IMR-90 (cell line): Measurements from ENCODE around the gene MRFAP1L1. TPM values are rescaled to one million over a fixed set of nuclear protein-coding genes. Genes with fewer than 3 reads are reported as not detected.
A peak's percentile ranks its signal among the peaks of the same experiment; 100 is the strongest.

ENCODE experiments used
- ATAC-seq: fragments of 200-7000 bp; cut with Tn5 transposase; 2 replicates; pipeline ENCODE4 v1.9.1; 2020; ENCODE audit warnings: low read depth, mild to moderate bottlenecking, moderate library complexity
- BruUV-seq: library from RNA; stranded (reverse); fragments of 400-500 nt; replicated peaks from 2 replicates; lab custom pipeline; 2021; lab: Mats Ljungman, UMichigan
- CTCF ChIA-PET: fragments of 300-600 bp; formaldehyde crosslinking; extraction: SDS; loops from one replicate; lab custom pipeline; 2021; ENCODE audit warnings: antibody characterized with exemption; lab: Yijun Ruan, JAX
- POLR2A ChIA-PET: fragments of 300-600 bp; sonication (Branson Sonifier 250); formaldehyde crosslinking; loops from one replicate; lab custom pipeline; 2022; ENCODE audit warnings: antibody characterized with exemption; ENCODE audit not compliant: unreplicated experiment; lab: Charles Lee
- DNase-seq: peaks from one replicate; pipeline ENCODE4 v3.0.0; 2013
- H2AFZ ChIP-seq: replicated peaks from 2 replicates; pipeline ENCODE3; 2013; ENCODE audit warnings: low read length, mild to moderate bottlenecking; ENCODE audit not compliant: poor library complexity
- H2AK5ac ChIP-seq: 2 replicates; pipeline ENCODE4 v1.6.1; 2013; ENCODE audit warnings: low read depth, low read length, inconsistent platforms
- H2AK9ac ChIP-seq: replicated peaks from 2 replicates; pipeline ENCODE3; 2013; ENCODE audit warnings: mild to moderate bottlenecking, low read depth, low read length, moderate library complexity; ENCODE audit not compliant: poor library complexity
- H2BK120ac ChIP-seq: 2 replicates; pipeline ENCODE4 v1.6.1; 2013; ENCODE audit warnings: low read depth, low read length, inconsistent platforms
- H2BK15ac ChIP-seq: 3 replicates; pipeline ENCODE4 v1.6.1; 2013; ENCODE audit warnings: low read depth, low read length, inconsistent platforms
- H2BK20ac ChIP-seq: 2 replicates; pipeline ENCODE4 v1.6.1; 2013; ENCODE audit warnings: low read depth, mild to moderate bottlenecking, inconsistent platforms, low read length, moderate library complexity
- H2BK5ac ChIP-seq: 2 replicates; pipeline ENCODE4 v1.6.1; 2013; ENCODE audit warnings: mild to moderate bottlenecking, low read depth, low read length, inconsistent platforms; ENCODE audit not compliant: poor library complexity, severe bottlenecking
- H3K14ac ChIP-seq: replicated peaks from 2 replicates; pipeline ENCODE4 v1.6.1; 2013; ENCODE audit warnings: low read depth, low read length, inconsistent platforms
- H3K18ac ChIP-seq: 2 replicates; pipeline ENCODE4 v1.6.1; 2013; ENCODE audit warnings: low read depth, low read length, control low read depth
- H3K23ac ChIP-seq: 2 replicates; pipeline ENCODE4 v1.6.1; 2013; ENCODE audit warnings: low read depth, low read length, inconsistent platforms
- H3K27ac ChIP-seq: 2 replicates; pipeline ENCODE4 v1.5.1; 2013; ENCODE audit warnings: mild to moderate bottlenecking, control low read depth, low read length; ENCODE audit not compliant: insufficient read depth
- H3K27me3 ChIP-seq: 2 replicates; pipeline ENCODE4 v1.6.1; 2013; ENCODE audit warnings: low read length; ENCODE audit not compliant: control insufficient read depth, insufficient read depth
- H3K36me3 ChIP-seq: 2 replicates; pipeline ENCODE4 v1.6.1; 2013; ENCODE audit warnings: low read length, mixed read lengths; ENCODE audit not compliant: control insufficient read depth, insufficient read depth
- H3K4ac ChIP-seq: 2 replicates; pipeline ENCODE4 v1.6.1; 2013; ENCODE audit warnings: low read depth, low read length, inconsistent platforms
- H3K4me1 ChIP-seq: 2 replicates; pipeline ENCODE4 v1.6.1; 2013; ENCODE audit warnings: low read length, mixed read lengths; ENCODE audit not compliant: control insufficient read depth, insufficient read depth
- H3K4me2 ChIP-seq: 2 replicates; pipeline ENCODE4 v1.6.1; 2013; ENCODE audit warnings: low read depth, mild to moderate bottlenecking, control low read depth, low read length, moderate library complexity
- H3K4me3 ChIP-seq: 2 replicates; pipeline ENCODE4 v1.5.1; 2013; ENCODE audit warnings: low read depth, mild to moderate bottlenecking, control low read depth, low read length, moderate library complexity; ENCODE audit not compliant: insufficient read depth
- H3K56ac ChIP-seq: 2 replicates; pipeline ENCODE4 v1.6.1; 2013; ENCODE audit warnings: low read length, inconsistent platforms; ENCODE audit not compliant: insufficient read depth; ENCODE audit errors: extremely low read depth
- H3K79me1 ChIP-seq, 2 experiments: 2 replicates each; pipeline ENCODE4 v1.6.1; 2013; ENCODE audit warnings: low read length in 2 of 2, inconsistent platforms in 1 of 2, low read depth in 1 of 2
- H3K9ac ChIP-seq: 2 replicates; pipeline ENCODE4 v1.6.1; 2013; ENCODE audit warnings: low read depth, low read length, control low read depth
- H3K9me1 ChIP-seq: 2 replicates; pipeline ENCODE4 v1.6.1; 2013; ENCODE audit warnings: low read length, inconsistent platforms; ENCODE audit not compliant: insufficient read depth
- H3K9me3 ChIP-seq: 2 replicates; pipeline ENCODE4 v1.6.1; 2013; ENCODE audit warnings: low read length; ENCODE audit not compliant: control insufficient read depth, insufficient read depth
- H4K20me1 ChIP-seq: 2 replicates; pipeline ENCODE4 v1.6.1; 2013; ENCODE audit warnings: low read length, inconsistent platforms; ENCODE audit not compliant: insufficient read depth
- H4K5ac ChIP-seq: 2 replicates; pipeline ENCODE4 v1.6.1; 2013; ENCODE audit warnings: mild to moderate bottlenecking, low read depth, low read length, control low read depth
- H4K8ac ChIP-seq, 2 experiments: 2 replicates each; pipeline ENCODE4 v1.6.1; 2013; ENCODE audit warnings: low read depth in 2 of 2, low read length in 2 of 2, control low read depth in 1 of 2, inconsistent platforms in 1 of 2
- H4K91ac ChIP-seq: 2 replicates; pipeline ENCODE4 v1.6.1; 2013; ENCODE audit warnings: low read depth, low read length, inconsistent platforms; ENCODE audit not compliant: insufficient read depth
- BHLHE40 ChIP-seq: fragments of 150-350 bp; IDR thresholded peaks from 2 replicates; pipeline ENCODE4 v1.6.1; 2016; ENCODE audit warnings: mild to moderate bottlenecking, low read depth, low read length
- CEBPB ChIP-seq: IDR thresholded peaks from 2 replicates; pipeline ENCODE4 v1.6.1; 2012; ENCODE audit warnings: low read depth, low read length, improper control_type of control experiment
- CHD1 ChIP-seq: IDR thresholded peaks from 2 replicates; pipeline ENCODE4 v1.6.1; 2012; ENCODE audit warnings: low read depth, low read length, improper control_type of control experiment
- CTCF ChIP-seq: conservative IDR thresholded peaks from 2 replicates; pipeline ENCODE4 v1.5.1; 2012; ENCODE audit warnings: mild to moderate bottlenecking, low read depth, low read length, improper control_type of control experiment
- FOS ChIP-seq: fragments of 150-350 bp; IDR thresholded peaks from 2 replicates; pipeline ENCODE4 v1.6.1; 2016; ENCODE audit warnings: low read depth, low read length
- MAFK ChIP-seq: IDR thresholded peaks from 2 replicates; pipeline ENCODE4 v1.6.1; 2012; ENCODE audit warnings: low read depth, low read length, improper control_type of control experiment
- MAZ ChIP-seq: IDR thresholded peaks from 2 replicates; pipeline ENCODE4 v1.6.1; 2012; ENCODE audit warnings: low read depth, mild to moderate bottlenecking, low read length, improper control_type of control experiment, moderate library complexity, borderline replicate concordance
- POLR2A ChIP-seq: IDR thresholded peaks from 2 replicates; pipeline ENCODE4 v1.6.1; 2012; ENCODE audit warnings: mild to moderate bottlenecking, low read depth, low read length
- RAD21 ChIP-seq: IDR thresholded peaks from 2 replicates; pipeline ENCODE4 v1.6.1; 2012; ENCODE audit warnings: low read length, improper control_type of control experiment
- SMC3 ChIP-seq: fragments of 150-350 bp; IDR thresholded peaks from 2 replicates; pipeline ENCODE4 v1.6.1; 2016; ENCODE audit warnings: low read depth, mild to moderate bottlenecking, antibody characterized with exemption, low read length, moderate library complexity
- WGBS, 2 experiments: methylation state at CpG; one replicate each; pipeline versions ENCODE4 v1.1.5 to v1.1.7; 2013; ENCODE audit warnings: missing lambda C conversion rate in 2 of 2; ENCODE audit not compliant: insufficient read length in 1 of 2; ENCODE audit errors: extremely low coverage in 2 of 2; 5-methylcytosine and 5-hydroxymethylcytosine counted together
- dilution Hi-C: fragments of 300-500 bp; cut with HindIII; formaldehyde crosslinking; loops from one replicate; pipeline ENCODE4 v1.14.3; 2018; ENCODE audit warnings: low sequenced_read_pairs; ENCODE audit not compliant: unreplicated experiment
- in situ Hi-C: fragments of 300-500 bp; cut with MboI; formaldehyde crosslinking; loops from 3 replicates; pipeline ENCODE4 v1.14.3; 2019; ENCODE audit warnings: low sequenced_read_pairs, inconsistent platforms, mixed read lengths
- intact Hi-C: fragments of 100-400 bp; cut with micrococcal nuclease; formaldehyde crosslinking; loops from 2 replicates; pipeline ENCODE4 v1.10.0; 2022
- polyA plus RNA-seq, 3 experiments: library from polyadenylated mRNA; depleted of rRNA; stranded (reverse); fragments of >200 nt; gene quantifications; 2 replicates each; pipeline ENCODE4 v1.2.3, GENCODE V29; 2012; ENCODE audit warnings: low replicate concordance in 1 of 3
- total RNA-seq: library from RNA; depleted of rRNA; stranded (reverse); fragments of >200 nt; gene quantifications from 2 replicates; pipeline ENCODE4 v1.2.3, GENCODE V29; 2012

MRFAP1L1 gene
- total and polyA plus RNA-seq, 2 of the 4 experiments (the other 2 are of a cell fraction) = 31.7 to 47.0 TPM

GRCh38 chr4:6724421-6725111 lies 14.9 kb upstream of the MRFAP1L1 start:
- Histone ChIP-seq H3K14ac (peak overlapping the region; percentile 59; the same call in 1 of the 2 replicates), H3K9me1 (peaks cover 14% of the 10 kb centered on the region), H4K20me1 (no peaks in the 10 kb centered on the region), H3K4ac (peak overlapping the region; percentile 65; the same call in 1 of the 2 replicates), H2AK5ac (peak overlapping the region; percentile 46; the same call in 1 of the 2 replicates), H2AFZ (peak overlapping the region; percentile 86), H4K91ac (no peak overlapping the region), H3K23ac (0 out of 2 replicates have a peak overlapping the region, but pooled peaks have one; percentile 16), H3K4me2 (no peak overlapping the region), H3K56ac (no peak overlapping the region), H3K4me3 (no peak overlapping the region), H2BK15ac (no peak overlapping the region), H4K5ac (no peak overlapping the region), H3K36me3 (no peaks in the 10 kb centered on the region), H3K9ac (no peak overlapping the region), H3K9me3 (no peaks in the 10 kb centered on the region), H3K18ac (no peak overlapping the region), H3K4me1 (peaks cover 4% of the 10 kb centered on the region; the same call in 1 of the 2 replicates), H2BK20ac (peak overlapping the region; percentile 7; the same call in 1 of the 2 replicates), H3K79me1 (no peaks in the 10 kb centered on the region), H2BK5ac (no peak overlapping the region), H3K27ac (no peak overlapping the region), H3K27me3 (no peaks in the 10 kb centered on the region), H4K8ac (peak overlapping the region in 1 of 2 experiments; percentile 47; a peak in 2 of 4 replicates), H2AK9ac (peak overlapping the region; percentile 72), H2BK120ac (peak overlapping the region; percentile 48; the same call in 1 of the 2 replicates)
- BruUV-seq = no TSS peak
- TF ChIP-seq CHD1 (no peak), MAFK (no peak), FOS (0 out of 2 replicates have a peak, but pooled peaks have one; percentile 15), RAD21 (no peak), MAZ (peak; percentile 31; the same call in 1 of the 2 replicates), CEBPB (no peak), POLR2A (no peak), BHLHE40 (no peak), CTCF (no peak), SMC3 (no peak)
- ChIA-PET CTCF (no interaction called here), POLR2A (no interaction called here)
- WGBS, 2 experiments = 65% methylated on average over 16 of the region's 21 CpGs; no CpG with 5 or more reads in 1 of the 2 experiments
- ATAC-seq (no peak; the same call in 1 of the 2 replicates), DNase-seq (peak; percentile 41)
- intact Hi-C loops (loop anchor here (5.0 kb wide), 1 partner anchor 268 kb away; no protein-coding TSS in a partner anchor), dilution Hi-C loops (no loop called here), in situ Hi-C loops (loop anchor here (5.0 kb wide), 2 partner anchors 153 to 348 kb away; no protein-coding TSS in a partner anchor)
